ENCODE results near the gene LRP6. TPM values are rescaled to one million over a fixed set of nuclear protein-coding genes. Genes with fewer than 3 reads are reported as not detected.

Gene LRP6
- total RNA-seq, 1 donor from 2014 or later: 41.9 TPM

- no peak overlapping the region for H3K4me3 Mint-ChIP-seq (ENCODE audit: unreplicated experiment)
- peaks cover 1% of the 10 kb centered on the region for H3K4me1 Mint-ChIP-seq (ENCODE audit: unreplicated experiment)
- no peaks in the 10 kb centered on the region for H3K27me3 Mint-ChIP-seq (ENCODE audit: unreplicated experiment)
- H3K36me3 Mint-ChIP-seq (ENCODE audit: unreplicated experiment): peaks cover 41% of the 10 kb centered on the region
- H3K9me3 Mint-ChIP-seq (ENCODE audit: unreplicated experiment): no peaks in the 10 kb centered on the region
- no peak for DNase-seq (ENCODE audit: extremely low spot score, unreplicated experiment)
- TF ChIP-seq CTCF (IDR thresholded peaks at IDR 0.05): no peak
- H3K27ac Mint-ChIP-seq (ENCODE audit: unreplicated experiment): no peak overlapping the region
These were observed 128.4 kb downstream of the LRP6 start for GRCh38 chr12:12138203-12139154.

- no peak overlapping the region for H3K27ac Mint-ChIP-seq (ENCODE audit: unreplicated experiment)
- H3K9me3 Mint-ChIP-seq (ENCODE audit: unreplicated experiment): no peaks in the 10 kb centered on the region
- H3K4me1 Mint-ChIP-seq (ENCODE audit: unreplicated experiment): no peaks in the 10 kb centered on the region
- DNase-seq (ENCODE audit: extremely low spot score, unreplicated experiment): no peak
- no peak for TF ChIP-seq CTCF (IDR thresholded peaks at IDR 0.05)
- no peaks in the 10 kb centered on the region for H3K27me3 Mint-ChIP-seq (ENCODE audit: unreplicated experiment)
- H3K4me3 Mint-ChIP-seq (ENCODE audit: unreplicated experiment): no peak overlapping the region
- peaks cover 43% of the 10 kb centered on the region for H3K36me3 Mint-ChIP-seq (ENCODE audit: unreplicated experiment)
These were observed 133.1 kb downstream of the LRP6 start for GRCh38 chr12:12133785-12134184.

DNA sequence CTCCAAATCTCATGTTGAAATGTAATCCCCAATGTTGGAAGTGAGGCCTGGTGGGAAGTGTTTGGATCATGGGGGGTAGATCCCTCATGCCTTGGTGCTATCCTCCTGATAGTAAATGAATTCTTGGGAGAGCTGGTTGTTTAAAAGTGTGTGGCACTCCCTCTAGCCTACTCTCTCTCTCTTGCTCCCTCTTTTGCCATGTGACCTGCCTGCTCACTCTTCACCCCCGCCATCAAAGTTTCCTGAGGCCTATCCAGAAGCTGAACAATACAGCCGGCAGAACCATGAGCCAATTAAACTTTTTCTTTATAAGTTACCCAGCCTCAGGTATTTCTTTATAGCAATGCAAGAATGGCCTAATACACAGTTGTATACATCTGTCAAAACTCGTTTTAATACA is 133.6 kb downstream of the LRP6 start:
- H3K27ac Mint-ChIP-seq (ENCODE audit: unreplicated experiment): no peak overlapping the region
- DNase-seq (ENCODE audit: extremely low spot score, unreplicated experiment): no peak
- no peaks in the 10 kb centered on the region for H3K9me3 Mint-ChIP-seq (ENCODE audit: unreplicated experiment)
- no peak overlapping the region for H3K4me3 Mint-ChIP-seq (ENCODE audit: unreplicated experiment)
- no peak for TF ChIP-seq CTCF (IDR thresholded peaks at IDR 0.05)
- peaks cover 42% of the 10 kb centered on the region for H3K36me3 Mint-ChIP-seq (ENCODE audit: unreplicated experiment)
- no peaks in the 10 kb centered on the region for H3K27me3 Mint-ChIP-seq (ENCODE audit: unreplicated experiment)
- H3K4me1 Mint-ChIP-seq (ENCODE audit: unreplicated experiment): no peaks in the 10 kb centered on the region

DNA sequence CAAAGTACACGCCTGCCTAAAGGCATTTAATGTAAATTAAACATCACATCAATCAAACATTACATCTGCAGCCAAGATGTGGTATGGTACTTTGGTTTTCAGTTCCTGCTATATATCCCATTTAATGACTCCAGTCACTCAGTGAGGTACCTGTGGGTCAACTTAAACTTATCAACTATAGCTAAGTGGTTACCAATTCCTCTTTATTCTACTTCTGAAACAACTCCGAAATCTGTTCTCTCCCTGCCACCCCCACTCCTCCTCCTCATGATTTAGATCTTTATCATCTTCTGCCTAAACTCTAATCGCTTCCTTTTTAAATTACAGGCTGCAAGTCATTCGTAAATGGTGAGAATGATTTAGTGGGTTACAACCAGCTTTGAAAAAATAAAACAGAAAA is 138.2 kb downstream of the LRP6 start:
- no peak for TF ChIP-seq CTCF (IDR thresholded peaks at IDR 0.05)
- Mint-ChIP-seq H3K4me1 (ENCODE audit: unreplicated experiment) (no peaks in the 10 kb centered on the region), H3K4me3 (ENCODE audit: unreplicated experiment) (no peak overlapping the region), H3K36me3 (ENCODE audit: unreplicated experiment) (peaks cover 41% of the 10 kb centered on the region), H3K9me3 (ENCODE audit: unreplicated experiment) (no peaks in the 10 kb centered on the region), H3K27ac (ENCODE audit: unreplicated experiment) (no peak overlapping the region), H3K27me3 (ENCODE audit: unreplicated experiment) (no peaks in the 10 kb centered on the region)
- DNase-seq (ENCODE audit: extremely low spot score, unreplicated experiment): no peak

DNA sequence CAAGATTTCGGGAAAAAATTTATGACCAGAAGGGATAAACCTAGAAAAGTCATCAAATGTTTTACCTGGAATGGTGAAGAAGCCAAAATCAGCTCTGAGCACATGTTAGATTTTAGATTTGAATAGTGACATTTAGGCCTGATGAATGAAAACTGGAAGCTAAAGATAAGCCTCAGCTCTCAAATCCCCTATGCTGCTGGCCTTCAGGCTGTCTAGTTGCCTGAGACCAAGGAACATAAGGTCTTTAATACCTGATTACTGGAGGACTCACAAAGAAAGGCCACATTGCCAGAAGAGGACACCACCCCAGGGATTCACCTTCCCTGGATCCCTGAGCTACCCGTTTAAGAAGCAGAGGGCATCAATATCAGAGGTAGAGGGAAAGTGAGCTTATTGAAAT is 139.5 kb downstream of the LRP6 start:
- no peak for DNase-seq (ENCODE audit: extremely low spot score, unreplicated experiment)
- Mint-ChIP-seq H3K36me3 (ENCODE audit: unreplicated experiment) (peaks cover 44% of the 10 kb centered on the region), H3K27me3 (ENCODE audit: unreplicated experiment) (no peaks in the 10 kb centered on the region), H3K9me3 (ENCODE audit: unreplicated experiment) (no peaks in the 10 kb centered on the region), H3K27ac (ENCODE audit: unreplicated experiment) (no peak overlapping the region), H3K4me3 (ENCODE audit: unreplicated experiment) (no peak overlapping the region), H3K4me1 (ENCODE audit: unreplicated experiment) (no peaks in the 10 kb centered on the region)
- TF ChIP-seq CTCF (IDR thresholded peaks at IDR 0.05): no peak
